Uterus (tissue), 2 donors: ENCODE data around the gene ABAT.
"Not testable (repeated sequence)": the region's sequence is repeated elsewhere in the genome, so short reads cannot be mapped to it uniquely, and the experiment has no call there.

Experiments used
- POLR2A ChIP-seq, 2 donors: fragments of 450-650 bp; IDR thresholded peaks; one replicate each; pipeline ENCODE4 v1.6.1; 2016; ENCODE audit warnings: antibody characterized with exemption in 2 of 2, mild to moderate bottlenecking in 1 of 2, moderate library complexity in 1 of 2
- TF ChIP-seq, protein P1 (sequence below), 4 experiments: fragments of 200-600 bp in 2 of 4; fragments of 450-650 bp in 2 of 4; sonication (generic) in 2 of 4; IDR thresholded peaks; one replicate each; pipeline ENCODE4 v1.5.1; 2016 to 2019; ENCODE audit warnings: antibody characterized with exemption in 4 of 4, mild to moderate bottlenecking in 2 of 4, moderate library complexity in 1 of 4

DNA sequence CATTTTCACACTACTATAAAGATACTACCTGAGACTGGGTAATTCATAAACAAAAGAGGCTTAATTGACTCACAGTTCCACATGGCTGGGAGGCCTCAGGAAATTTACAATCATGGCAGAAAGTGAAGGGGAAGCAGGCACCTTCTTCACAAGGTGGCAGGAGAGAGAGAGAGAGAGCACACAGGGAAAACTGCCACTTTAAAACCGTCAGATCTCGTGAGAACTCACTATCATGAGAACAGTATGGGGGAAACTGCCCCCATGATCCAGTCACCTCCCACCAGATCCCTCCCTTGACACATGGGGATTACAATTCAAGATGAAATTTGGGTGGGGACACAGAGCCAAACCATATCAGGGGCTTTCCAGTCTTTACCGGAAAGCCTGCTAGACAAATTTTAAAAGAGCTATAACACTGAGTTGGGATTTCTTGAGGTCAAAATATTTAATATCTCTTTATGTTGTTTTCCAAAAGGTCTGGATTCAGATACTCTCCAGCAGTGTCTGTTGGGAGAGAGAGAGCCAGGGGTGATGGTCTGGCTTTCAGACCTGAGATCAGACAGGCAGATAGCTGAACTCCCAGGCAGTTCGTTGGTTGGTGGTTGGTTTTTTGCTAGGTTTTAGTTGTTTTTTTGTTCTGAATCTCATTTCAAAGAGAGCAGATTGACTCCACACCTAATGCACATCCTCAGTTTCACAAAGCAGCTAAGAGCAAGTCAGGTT, 30.8 kb downstream of the ABAT start:
- TF ChIP-seq, protein P1, sequence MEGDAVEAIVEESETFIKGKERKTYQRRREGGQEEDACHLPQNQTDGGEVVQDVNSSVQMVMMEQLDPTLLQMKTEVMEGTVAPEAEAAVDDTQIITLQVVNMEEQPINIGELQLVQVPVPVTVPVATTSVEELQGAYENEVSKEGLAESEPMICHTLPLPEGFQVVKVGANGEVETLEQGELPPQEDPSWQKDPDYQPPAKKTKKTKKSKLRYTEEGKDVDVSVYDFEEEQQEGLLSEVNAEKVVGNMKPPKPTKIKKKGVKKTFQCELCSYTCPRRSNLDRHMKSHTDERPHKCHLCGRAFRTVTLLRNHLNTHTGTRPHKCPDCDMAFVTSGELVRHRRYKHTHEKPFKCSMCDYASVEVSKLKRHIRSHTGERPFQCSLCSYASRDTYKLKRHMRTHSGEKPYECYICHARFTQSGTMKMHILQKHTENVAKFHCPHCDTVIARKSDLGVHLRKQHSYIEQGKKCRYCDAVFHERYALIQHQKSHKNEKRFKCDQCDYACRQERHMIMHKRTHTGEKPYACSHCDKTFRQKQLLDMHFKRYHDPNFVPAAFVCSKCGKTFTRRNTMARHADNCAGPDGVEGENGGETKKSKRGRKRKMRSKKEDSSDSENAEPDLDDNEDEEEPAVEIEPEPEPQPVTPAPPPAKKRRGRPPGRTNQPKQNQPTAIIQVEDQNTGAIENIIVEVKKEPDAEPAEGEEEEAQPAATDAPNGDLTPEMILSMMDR (IDR thresholded peaks at IDR 0.05), result not testable (repeated sequence)
- TF ChIP-seq POLR2A (IDR thresholded peaks at IDR 0.05), result not testable (repeated sequence)
